Ramos (cell line): Measurements from ENCODE around the gene LTB.

Source experiments
- in situ Hi-C: fragments of 300-500 bp; cut with MboI; formaldehyde crosslinking; loops from one replicate; pipeline ENCODE4 v1.14.3; 2022; ENCODE audit warnings: low sequenced_read_pairs; ENCODE audit not compliant: unreplicated experiment

The LTB gene, protein sequence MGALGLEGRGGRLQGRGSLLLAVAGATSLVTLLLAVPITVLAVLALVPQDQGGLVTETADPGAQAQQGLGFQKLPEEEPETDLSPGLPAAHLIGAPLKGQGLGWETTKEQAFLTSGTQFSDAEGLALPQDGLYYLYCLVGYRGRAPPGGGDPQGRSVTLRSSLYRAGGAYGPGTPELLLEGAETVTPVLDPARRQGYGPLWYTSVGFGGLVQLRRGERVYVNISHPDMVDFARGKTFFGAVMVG

GRCh38 chr6:31582230-31582643 lies at the start of gene LTB:
LTB (minus strand) TSS chr6:31582424; CDS start chr6:31582417, 7 bp downstream.
- in situ Hi-C loops: no loop called here

GRCh38 chr6:31631681-31632278 lies 49.6 kb upstream of the LTB start:
- in situ Hi-C loops: no loop called here

DNA sequence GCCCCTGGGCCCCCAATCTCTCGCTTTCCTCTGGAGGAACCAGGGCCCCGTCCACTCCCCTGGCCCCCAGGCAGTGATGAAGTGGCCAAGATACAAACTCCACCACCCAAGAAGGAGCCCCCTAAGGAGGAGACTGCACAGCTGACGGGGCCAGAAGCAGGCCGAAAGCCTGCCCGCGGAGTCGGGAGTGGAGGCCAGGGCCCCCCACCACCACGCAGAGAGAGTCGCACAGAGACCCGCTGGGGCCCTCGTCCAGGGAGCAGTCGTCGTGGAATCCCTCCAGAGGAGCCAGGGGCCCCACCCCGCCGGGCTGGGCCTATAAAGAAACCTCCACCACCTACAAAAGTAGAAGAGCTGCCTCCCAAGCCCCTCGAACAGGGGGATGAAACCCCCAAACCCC lies 49.0 kb upstream of the LTB start:
- in situ Hi-C loops: no loop called here

- in situ Hi-C loops: no loop called here
Measured at GRCh38 chr6:31630177-31630934, 48.1 kb upstream of the LTB start.

GRCh38 chr6:31629014-31629413 lies 46.8 kb upstream of the LTB start:
- in situ Hi-C loops: no loop called here

DNA sequence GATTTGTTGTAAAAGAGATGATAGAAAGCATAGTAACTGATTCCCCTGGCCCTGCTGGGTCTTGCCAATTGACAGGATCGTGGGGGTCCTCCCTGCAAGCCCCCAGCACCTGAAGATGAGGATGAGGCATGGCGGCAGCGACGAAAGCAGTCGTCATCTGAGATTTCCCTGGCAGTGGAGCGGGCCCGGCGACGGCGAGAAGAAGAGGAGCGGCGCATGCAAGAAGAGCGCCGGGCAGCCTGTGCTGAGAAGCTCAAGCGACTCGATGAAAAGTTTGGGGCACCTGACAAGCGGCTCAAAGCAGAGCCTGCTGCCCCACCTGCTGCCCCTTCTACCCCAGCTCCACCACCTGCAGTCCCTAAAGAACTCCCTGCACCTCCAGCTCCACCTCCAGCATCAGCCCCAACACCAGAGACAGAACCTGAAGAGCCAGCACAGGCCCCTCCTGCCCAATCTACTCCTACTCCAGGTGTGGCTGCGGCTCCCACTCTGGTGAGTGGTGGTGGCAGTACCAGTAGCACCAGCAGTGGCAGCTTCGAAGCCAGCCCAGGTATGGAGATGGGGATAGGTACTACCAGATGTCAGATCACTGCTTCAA lies 45.6 kb upstream of the LTB start:
- in situ Hi-C loops: no loop called here

- in situ Hi-C loops: no loop called here
Measured at GRCh38 chr6:31626952-31627351, 44.7 kb upstream of the LTB start.

GRCh38 chr6:31624070-31624469 lies 41.8 kb upstream of the LTB start:
- in situ Hi-C loops: no loop called here

GRCh38 chr6:31622684-31623091 lies 40.5 kb upstream of the LTB start:
- in situ Hi-C loops: no loop called here

GRCh38 chr6:31621991-31622390 lies 39.8 kb upstream of the LTB start:
- in situ Hi-C loops: no loop called here

- in situ Hi-C loops: no loop called here
Measured at GRCh38 chr6:31621320-31621939, 39.2 kb upstream of the LTB start.

DNA sequence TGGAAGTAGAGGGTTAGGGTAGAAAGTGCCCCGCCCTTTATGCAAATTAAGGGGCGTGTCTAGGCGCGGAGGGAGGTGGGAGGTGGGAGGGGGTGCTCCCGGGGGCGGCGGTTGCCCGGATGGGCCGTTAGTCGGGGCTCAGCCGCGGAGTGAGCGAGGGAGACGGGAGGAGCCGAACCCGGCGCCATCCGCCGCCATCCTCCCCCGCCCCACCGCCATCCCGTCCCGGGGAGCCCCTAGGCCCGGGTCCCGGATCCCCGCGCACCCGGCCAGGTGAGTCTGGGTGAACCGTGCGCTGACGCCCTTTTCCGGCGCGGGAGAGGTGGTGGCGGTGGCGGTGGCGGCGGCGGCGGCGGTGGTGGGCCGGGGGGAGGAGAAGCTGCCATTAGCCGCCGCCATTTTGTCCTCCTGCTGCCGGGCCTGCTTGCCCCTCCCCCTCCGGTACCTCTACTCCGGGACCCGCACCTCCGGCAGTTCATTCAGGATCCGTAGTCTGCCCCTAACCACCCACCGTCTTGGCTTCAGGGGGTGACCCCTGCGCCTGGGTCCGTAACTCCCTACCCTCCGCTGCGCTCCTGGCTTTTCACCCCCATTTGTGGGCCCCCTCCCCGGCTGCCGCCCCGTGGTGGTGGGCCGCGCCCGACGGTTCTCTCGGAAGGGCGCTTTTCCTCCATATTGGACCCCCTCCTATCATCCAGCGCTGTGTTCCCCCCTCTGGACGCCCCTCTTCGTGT lies 38.5 kb upstream of the LTB start, which contains the start of gene PRRC2A:
TSS of gene PRRC2A (plus strand) at position 130 of the 734 bp plus-strand sequence. CDS start 2,075 bp downstream, outside the sequence.
- in situ Hi-C loops: no loop called here

- in situ Hi-C loops: no loop called here
Measured at GRCh38 chr6:31619805-31620585, 37.8 kb upstream of the LTB start.

DNA sequence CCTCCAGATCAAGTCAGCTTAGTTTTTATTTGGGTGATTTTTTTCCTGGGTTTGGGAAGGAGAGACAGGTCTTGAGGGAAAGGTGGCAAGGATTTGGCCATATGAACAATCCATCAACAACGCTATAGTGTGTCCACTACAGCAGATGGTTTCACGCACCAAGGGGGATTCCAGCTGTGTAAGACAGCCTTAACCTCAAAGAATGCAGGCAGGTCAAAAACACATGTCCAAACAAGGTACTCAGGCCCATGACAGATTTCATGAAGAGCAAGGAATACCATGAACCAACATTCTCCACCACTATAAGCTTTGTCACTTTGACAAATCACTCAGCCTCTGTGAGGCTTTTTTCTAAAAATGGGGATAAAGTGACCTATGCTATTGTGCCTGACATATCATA lies 34.8 kb upstream of the LTB start:
- in situ Hi-C loops: no loop called here

GRCh38 chr6:31615748-31616147 lies 33.5 kb upstream of the LTB start:
- in situ Hi-C loops: no loop called here

- in situ Hi-C loops: no loop called here
Measured at GRCh38 chr6:31614684-31615578, 32.7 kb upstream of the LTB start, which contains the start of gene AIF1. AIF1 (plus strand) TSS chr6:31615234; CDS start chr6:31615330, 96 bp downstream.

DNA sequence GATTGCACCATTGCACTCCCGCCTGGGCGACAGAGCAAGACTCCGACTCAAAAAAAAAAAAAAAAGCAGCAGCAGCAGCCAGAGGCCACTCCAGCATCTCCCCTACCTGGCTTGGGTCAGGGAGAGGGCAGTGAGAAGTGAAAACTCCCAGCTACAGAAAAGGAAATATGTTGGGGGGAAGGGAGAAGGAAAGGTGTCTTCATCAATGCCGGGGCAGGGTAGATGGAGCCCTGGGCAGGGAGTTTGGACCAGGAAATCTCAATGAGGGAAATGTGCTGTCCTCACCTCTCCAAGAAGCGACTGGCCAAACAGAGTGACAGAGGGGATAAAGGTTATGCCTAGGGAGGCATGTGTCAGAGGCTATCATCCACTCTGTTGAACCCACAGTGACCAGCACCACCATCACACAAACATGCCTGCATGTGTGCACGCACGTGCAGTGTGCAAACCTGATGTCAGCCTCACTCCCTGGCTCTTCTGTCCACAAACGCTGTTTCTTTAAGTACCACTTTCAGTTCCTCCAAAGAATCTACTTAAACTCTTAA lies 31.9 kb upstream of the LTB start:
- in situ Hi-C loops: no loop called here

- in situ Hi-C loops: no loop called here
Measured at GRCh38 chr6:31610968-31611367, 28.7 kb upstream of the LTB start.
